Coronary artery (tissue), 2 donors: ENCODE results near the gene ARHGAP10.
A peak's percentile ranks its signal among the peaks of the same experiment; 100 is the strongest.

Experiments used
- DNase-seq: peaks from one replicate; pipeline ENCODE4 v3.0.0-alpha.2; 2017; ENCODE audit warnings: low spot score
- H3K27ac ChIP-seq, 2 donors: fragments of 200-600 bp; sonication (generic); one replicate each; pipeline ENCODE4 v1.5.1; 2016 to 2019
- H3K4me3 ChIP-seq: fragments of 200-600 bp; sonication (generic); 2 replicates; pipeline ENCODE4 v1.5.1; 2016; ENCODE audit warnings: mild to moderate bottlenecking, moderate library complexity
- CTCF ChIP-seq: fragments of 200-600 bp; sonication (generic); IDR thresholded peaks from one replicate; pipeline ENCODE4 v1.5.1; 2019; ENCODE audit warnings: antibody characterized with exemption

ARHGAP10 gene

GRCh38 chr4:147863808-147864472, 132.1 kb downstream of the ARHGAP10 start:
- DNase-seq = no peak
- H3K27ac ChIP-seq = peak overlapping the region; percentile 44 to 63
- no peak for TF ChIP-seq CTCF
- no peak overlapping the region for H3K4me3 ChIP-seq

DNA sequence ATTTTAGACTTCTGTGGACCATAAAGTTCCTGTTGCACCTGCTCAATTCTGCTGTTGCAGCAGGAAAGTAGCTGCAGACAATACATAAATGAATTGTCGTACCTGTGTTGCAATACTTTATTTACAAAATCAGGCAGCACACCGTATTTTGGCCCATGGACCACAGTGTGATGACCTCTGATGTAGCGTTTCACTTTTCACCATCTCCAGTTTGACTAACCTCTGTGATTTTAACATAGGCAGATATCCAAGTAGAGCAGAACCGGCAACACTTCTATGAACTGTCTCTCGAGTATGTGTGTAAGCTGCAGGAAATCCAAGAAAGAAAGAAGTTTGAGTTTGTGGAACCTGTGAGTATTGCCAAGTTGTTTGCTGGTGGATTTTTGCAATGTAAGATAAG, 132.7 kb downstream of the ARHGAP10 start:
- no peak for DNase-seq
- no peak for TF ChIP-seq CTCF
- Histone ChIP-seq H3K4me3 (no peak overlapping the region), H3K27ac (peak overlapping the region; percentile 44 to 63)

- no peak for DNase-seq
- no peak for TF ChIP-seq CTCF
- peak overlapping the region; percentile 14 to 63 for H3K27ac ChIP-seq
- H3K4me3 ChIP-seq = no peak overlapping the region
Measured at GRCh38 chr4:147865926-147866325, 134.0 kb downstream of the ARHGAP10 start.

GRCh38 chr4:147866532-147867271, 134.8 kb downstream of the ARHGAP10 start:
- peak; percentile 89 for TF ChIP-seq CTCF
- H3K4me3 ChIP-seq = no peak overlapping the region
- DNase-seq = peak; percentile 87
- no peak overlapping the region for H3K27ac ChIP-seq

GRCh38 chr4:147874109-147874508, 142.2 kb downstream of the ARHGAP10 start:
- no peak for DNase-seq
- H3K4me3 ChIP-seq = no peak overlapping the region
- no peak overlapping the region for H3K27ac ChIP-seq
- no peak for TF ChIP-seq CTCF

DNA sequence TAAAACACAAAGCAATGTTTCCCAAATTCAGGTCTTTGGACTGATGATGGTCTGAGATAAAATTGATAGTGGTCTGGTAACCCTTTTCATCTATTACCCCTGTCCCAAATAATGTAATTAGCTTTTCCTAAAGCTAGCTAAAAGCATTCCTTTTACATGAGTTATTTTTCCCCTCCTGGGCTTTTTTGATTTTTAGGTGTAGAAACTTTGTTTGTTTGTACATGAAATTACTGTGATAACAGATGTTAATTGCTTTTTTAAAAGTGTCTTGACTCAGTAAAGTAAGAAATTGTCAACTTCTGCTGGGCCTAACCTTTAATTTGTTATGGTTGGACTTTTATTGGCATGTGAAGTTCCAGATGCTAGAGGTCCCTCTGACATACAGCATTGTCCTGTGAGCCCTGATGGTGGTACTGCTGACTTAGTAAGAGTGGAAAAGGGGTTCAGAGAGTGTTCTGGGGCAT, 145.5 kb downstream of the ARHGAP10 start:
- no peak for DNase-seq
- H3K27ac ChIP-seq = no peak overlapping the region
- H3K4me3 ChIP-seq = no peak overlapping the region
- no peak for TF ChIP-seq CTCF

GRCh38 chr4:147879676-147880075, 147.8 kb downstream of the ARHGAP10 start:
- no peak for TF ChIP-seq CTCF
- no peak overlapping the region for H3K4me3 ChIP-seq
- no peak overlapping the region for H3K27ac ChIP-seq
- DNase-seq = no peak
